GM21526 (cell line): ENCODE measurements around the gene DNMT3A.

Source experiments
- ATAC-seq: cut with Tn5 transposase; IDR thresholded peaks from one replicate; pipeline ENCODE4 v1.9.1; 2021; ENCODE audit warnings: moderate library complexity; ENCODE audit not compliant: unreplicated experiment, low FRiP score

DNMT3A gene

GRCh38 chr2:25328152-25329085 is 13.3 kb downstream of the DNMT3A start:
- ATAC-seq = no peak

GRCh38 chr2:25326326-25327013 is 15.3 kb downstream of the DNMT3A start:
- no peak for ATAC-seq

DNA sequence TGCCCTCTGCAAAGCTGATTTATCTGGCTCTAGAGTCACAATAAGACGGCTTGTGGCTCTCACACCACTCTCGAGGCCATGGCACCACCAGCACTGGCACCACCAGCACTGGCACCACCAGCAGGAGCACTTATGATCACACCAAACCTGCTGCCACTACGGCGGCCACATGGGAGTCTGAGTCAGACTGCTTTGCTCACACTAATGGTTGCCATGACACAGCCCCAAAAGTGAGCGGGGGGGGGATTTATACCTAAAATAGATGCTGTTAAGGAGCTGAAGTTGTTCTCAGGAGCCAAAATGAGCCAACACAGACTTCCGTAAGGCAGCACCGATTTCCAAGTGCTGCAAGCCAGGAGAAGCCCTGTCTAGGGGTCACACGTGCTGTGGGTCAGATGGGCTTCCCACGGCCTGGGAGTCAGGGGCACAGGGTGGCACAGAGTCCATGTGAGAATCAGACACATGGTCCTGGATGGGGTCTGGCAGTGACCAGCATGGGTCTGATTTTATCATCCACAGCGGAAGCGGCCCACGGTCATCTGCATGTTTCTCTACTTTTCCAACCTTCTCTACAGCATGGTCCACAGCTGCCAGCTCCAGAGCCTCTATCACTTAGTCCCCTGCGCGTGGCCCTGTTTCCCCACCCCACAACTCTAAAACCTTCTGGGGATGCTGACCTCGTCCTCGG is 16.7 kb downstream of the DNMT3A start:
- no peak for ATAC-seq

GRCh38 chr2:25324251-25324650 is 17.5 kb downstream of the DNMT3A start:
- ATAC-seq = no peak

DNA sequence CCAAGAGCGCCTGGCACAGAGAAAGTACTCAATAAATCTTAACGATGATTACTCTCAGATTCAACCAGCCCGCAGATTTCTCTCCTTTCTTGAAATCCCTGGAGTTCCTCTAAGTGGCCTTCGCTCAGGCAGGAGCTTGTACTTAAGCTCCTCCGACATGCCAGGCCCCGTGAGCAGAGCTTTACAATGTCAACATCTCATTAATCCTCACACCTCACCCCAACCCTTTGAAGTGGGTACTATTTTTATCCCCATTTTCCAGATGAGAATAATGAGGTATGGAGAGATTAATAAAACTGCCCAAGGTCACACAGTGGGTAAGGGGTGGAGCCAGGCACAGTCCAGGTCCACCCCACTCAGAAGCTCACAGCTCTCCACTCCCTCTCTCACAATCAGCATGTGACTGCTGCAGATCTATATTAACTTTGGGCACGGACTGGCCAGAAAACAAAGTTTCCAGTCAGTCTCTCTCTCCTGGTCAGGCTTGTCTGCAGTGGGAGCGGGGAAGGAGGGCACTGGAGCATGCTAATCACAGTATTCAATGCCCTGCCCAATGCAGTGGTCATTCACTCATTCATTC is 18.0 kb downstream of the DNMT3A start:
- ATAC-seq = no peak

DNA sequence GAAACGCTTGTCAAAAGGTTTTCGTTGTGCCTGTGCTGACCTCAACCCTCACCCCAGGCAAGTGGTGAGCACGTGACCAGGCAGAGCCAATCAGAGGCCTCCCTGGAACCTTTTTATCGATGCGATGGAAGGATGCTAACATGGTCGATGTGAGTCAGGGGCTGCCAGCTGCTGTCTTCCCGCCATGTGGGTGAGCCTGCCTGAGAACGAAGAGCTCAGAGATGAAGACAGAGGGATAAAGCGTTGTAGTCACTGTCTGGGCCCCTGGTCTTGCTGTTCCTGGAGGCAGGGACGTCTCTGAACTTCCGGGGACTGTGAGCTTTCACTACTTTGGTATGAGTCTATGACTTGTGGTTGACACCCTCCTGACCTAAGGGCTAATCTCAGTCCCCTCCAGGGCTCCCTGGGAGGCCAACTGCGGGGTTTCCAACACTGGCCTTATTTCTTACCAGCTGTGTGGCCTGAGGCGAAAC is 18.6 kb downstream of the DNMT3A start:
- no peak for ATAC-seq

DNA sequence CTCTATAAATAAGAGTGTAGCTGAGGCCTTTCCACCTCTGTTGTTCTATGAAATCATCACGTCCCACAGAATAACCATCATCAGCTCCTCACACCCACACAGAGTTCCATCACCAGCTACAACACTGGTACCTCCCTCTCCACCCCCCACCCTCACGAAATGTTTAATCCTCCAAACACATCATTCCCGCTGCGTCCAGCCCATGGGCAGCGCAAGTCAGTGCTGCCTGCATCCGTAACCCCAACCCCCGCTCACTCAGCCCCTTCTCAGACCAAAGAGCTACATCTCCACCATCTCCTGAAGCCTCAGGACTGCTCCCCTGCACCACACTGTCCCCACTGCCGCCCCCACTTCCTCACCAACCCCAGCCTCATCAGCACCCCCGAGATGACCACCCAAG is 19.4 kb downstream of the DNMT3A start:
- no peak for ATAC-seq

- no peak for ATAC-seq
Observed at GRCh38 chr2:25320077-25320476, 21.6 kb downstream of the DNMT3A start.

DNA sequence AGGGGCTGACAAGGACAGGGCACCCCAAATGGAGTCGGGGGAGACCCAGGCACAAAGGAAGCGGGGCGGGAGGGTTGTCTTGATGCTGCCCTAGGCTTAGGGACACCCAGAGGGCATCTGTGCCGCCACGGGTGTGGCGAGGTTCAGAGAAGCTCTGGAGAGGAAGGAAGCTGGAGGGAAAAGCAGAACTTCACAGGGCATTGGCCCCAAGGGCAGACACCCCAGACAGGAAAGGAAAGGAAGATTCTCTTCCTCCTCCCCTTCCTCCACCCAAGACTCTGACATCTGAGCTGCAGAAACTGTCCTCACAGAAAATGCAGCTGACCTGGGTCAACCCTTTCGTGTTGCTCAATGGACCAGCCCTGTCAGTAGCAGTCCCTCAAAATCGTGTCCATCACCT is 25.6 kb downstream of the DNMT3A start:
- ATAC-seq = no peak

GRCh38 chr2:25315316-25315680 is 26.4 kb downstream of the DNMT3A start:
- no peak for ATAC-seq

DNA sequence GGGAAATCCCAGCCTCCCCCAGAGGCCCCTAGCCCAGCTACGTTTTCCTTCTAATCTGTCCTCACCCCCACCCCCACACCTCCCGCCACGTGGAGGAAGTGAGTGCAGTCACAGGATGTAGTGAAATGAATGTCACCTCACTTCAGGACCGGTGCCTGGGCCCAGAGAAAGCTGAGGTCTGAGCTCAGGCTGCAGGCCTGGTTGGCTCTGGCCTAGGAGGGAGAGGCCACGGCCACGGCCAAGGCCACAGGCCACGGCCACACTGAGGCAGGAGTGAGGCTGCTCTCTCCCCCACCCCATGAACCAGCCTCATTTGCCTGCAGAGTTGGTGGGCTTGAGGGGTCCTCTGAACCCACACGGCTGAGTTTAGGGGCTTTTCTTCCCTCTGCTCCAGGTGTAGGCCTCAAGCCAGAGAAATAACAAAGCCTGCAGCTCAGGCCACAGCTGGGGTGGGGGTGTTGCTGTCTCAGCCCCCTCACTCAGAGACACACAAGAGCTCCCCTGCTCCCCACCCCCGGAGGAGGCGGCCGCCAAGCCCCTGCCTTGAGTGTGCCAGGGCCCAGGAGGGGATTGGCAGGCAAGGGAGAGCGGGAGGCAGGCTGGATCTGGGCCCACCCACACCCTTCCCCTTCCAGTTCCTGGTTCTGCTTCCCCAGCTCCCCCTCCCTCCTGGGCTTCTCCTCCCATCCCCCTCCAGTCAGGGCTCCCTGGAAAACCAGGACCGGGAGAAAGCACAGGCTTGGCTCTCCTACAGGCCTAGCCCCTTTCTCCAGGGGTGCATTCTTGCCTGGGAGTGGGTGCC is 27.0 kb downstream of the DNMT3A start:
- peak; percentile 60 for ATAC-seq

GRCh38 chr2:25313711-25314513 is 27.8 kb downstream of the DNMT3A start:
- ATAC-seq = no peak

DNA sequence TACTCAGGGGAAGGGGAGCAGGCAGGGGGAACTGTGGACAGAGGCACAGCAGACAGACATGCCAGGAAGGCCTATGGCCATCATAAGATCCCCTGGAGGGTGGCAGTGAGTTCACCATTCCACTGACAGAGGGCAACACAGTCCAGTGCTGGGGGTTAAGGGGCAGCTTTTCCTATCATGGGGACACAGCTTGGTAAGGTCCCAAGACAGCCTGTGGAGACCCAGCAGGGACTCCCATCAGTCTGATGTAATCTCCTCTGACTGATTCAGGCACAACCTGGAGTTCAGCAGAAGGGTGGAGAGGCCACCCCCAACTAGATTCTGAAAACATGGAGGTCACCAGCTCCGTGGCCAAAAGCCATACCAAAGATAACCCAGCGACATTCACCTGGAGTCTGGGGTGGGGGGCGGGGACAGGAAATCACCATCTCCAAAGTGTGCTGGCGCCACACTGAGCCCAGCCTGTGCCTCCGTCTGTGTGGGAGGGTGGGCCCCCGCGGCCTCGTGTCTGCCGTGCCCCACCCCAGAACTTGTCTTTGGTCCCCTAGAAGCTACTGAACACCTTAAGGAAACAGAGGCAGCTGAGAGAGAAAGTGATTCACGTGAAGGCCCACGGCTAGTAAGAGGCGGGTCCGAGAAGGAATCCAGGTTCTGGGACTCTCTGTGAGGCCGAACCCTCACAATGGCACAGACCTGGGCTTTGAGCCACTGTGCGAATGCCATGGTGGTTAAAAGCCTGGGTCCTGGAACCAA is 28.6 kb downstream of the DNMT3A start:
- ATAC-seq = no peak

- ATAC-seq = no peak
Observed at GRCh38 chr2:25311865-25312575, 29.7 kb downstream of the DNMT3A start.

DNA sequence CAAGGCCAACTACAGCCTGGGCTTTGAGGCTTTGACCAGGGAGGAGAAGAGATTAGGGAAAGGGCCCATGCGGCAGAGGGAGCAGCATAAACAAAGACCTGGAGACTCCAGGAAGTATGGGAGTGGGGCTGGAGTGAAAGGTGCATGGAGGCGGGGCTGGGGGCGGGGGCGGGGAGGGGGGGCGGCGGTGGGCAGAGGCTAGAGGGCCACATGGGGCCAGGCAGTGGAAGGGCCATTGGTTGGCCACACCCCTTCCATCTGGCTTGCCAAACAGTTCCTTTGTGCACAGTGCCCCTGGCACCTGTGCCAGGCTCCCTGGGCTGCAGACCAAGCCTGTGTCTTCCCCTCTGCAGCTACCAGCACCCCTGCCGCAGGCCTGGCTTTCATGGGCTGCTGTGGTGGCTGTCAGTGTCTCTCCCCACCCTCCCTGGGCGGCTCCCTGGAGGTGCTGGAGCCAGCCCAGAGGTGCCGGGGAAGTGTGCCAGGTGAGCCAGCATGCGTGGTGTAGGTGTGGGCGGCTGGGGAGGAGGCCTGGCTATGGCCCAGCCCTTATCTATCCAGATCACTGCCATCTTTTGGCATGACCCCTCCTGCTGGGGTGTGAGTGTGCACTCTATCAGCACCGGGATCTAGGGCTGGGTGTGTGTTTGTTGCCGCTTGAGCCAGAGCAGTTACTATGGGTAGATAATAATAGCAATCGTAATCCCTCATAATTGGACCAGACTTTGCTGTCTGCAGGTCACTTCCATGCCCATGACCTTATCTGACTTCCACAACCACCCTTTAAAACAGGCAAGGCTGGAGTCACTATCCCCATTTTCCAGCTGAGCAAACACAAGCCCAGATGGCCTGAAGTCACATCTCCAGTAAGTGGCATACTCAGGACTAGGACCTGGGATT is 30.5 kb downstream of the DNMT3A start:
- ATAC-seq = no peak

DNA sequence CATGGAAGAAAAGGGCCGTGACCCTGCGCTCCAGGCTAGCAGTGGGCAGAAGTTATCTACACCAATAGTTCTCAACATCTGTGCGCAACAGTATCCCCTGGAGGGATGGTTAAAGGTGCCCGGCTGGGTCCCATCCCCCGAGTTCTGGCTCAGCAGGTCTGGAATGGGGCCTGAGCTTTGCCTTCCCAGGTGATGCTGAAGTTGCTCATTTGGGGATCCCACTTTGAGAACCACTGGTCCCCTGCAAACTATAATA is 31.1 kb downstream of the DNMT3A start:
- ATAC-seq = no peak

DNA sequence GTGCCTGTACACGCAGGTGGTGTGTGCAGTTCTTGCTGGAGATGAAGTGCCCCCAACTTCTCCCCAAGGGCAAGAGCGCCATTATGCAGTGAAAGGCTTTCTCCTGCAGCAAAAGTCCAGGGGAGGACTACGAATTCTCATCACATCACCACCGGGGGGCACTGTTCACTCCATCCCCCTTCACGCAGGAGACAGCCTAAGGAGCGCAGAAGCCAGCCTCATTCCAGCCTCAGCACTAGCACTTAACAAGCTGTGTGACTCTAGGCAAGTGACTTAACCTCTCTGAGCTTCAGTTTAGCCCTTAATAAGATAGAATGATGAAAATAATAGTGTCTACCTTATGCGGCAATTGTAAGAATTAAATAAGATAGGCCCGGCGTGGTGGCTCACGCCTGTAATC is 32.3 kb downstream of the DNMT3A start:
- no peak for ATAC-seq
